Astrocyte (in vitro differentiated cells and primary cell): ENCODE measurements around the gene SLC39A1. TPM values are rescaled to one million over a fixed set of nuclear protein-coding genes. Genes with fewer than 3 reads are reported as not detected.

Experiments
- DNase-seq: peaks from one replicate; pipeline ENCODE4 v3.0.0-alpha.2; 2010; ENCODE audit warnings: low read depth
- FAIRE-seq: peaks from 2 replicates; lab custom pipeline; 2011; peaks lifted over from hg19 to GRCh38; lab: Jason Lieb, UNC
- H2AFZ ChIP-seq: 2 replicates; pipeline ENCODE4 v1.6.0; 2012; ENCODE audit warnings: low read depth, low read length, inconsistent platforms
- H3K27ac ChIP-seq: 2 replicates; pipeline ENCODE4 v1.5.1; 2011; ENCODE audit warnings: low read depth, low read length, inconsistent platforms
- H3K27me3 ChIP-seq: 2 replicates; pipeline ENCODE4 v1.6.0; 2011; ENCODE audit warnings: low read length, inconsistent platforms; ENCODE audit not compliant: insufficient read depth
- H3K36me3 ChIP-seq: 2 replicates; pipeline ENCODE4 v1.5.1; 2011; ENCODE audit warnings: low read length, inconsistent platforms; ENCODE audit not compliant: insufficient read depth
- H3K4me1 ChIP-seq: 2 replicates; pipeline ENCODE4 v1.5.1; 2011; ENCODE audit warnings: low read length, inconsistent platforms; ENCODE audit not compliant: insufficient read depth
- H3K4me2 ChIP-seq: 2 replicates; pipeline ENCODE4 v1.6.0; 2012; ENCODE audit warnings: low read length, inconsistent platforms
- H3K4me3 ChIP-seq: 2 replicates; pipeline ENCODE4 v1.5.1; 2011; ENCODE audit warnings: low read depth, mild to moderate bottlenecking, low read length, inconsistent platforms; ENCODE audit not compliant: insufficient read depth
- H3K79me2 ChIP-seq: 2 replicates; pipeline ENCODE4 v1.6.0; 2012; ENCODE audit warnings: mild to moderate bottlenecking, low read length, inconsistent platforms; ENCODE audit not compliant: insufficient read depth
- H3K9ac ChIP-seq: 2 replicates; pipeline ENCODE4 v1.6.0; 2012; ENCODE audit warnings: mild to moderate bottlenecking, low read length, inconsistent platforms
- H3K9me3 ChIP-seq: 2 replicates; pipeline ENCODE4 v1.5.1; 2012; ENCODE audit warnings: low read depth, mild to moderate bottlenecking, low read length, inconsistent platforms; ENCODE audit not compliant: insufficient read depth
- H4K20me1 ChIP-seq: 2 replicates; pipeline ENCODE4 v1.6.0; 2012; ENCODE audit warnings: low read length, inconsistent platforms; ENCODE audit not compliant: insufficient read depth
- H3K27ac Mint-ChIP-seq: one replicate; pipeline ENCODE4 v1.8.0; 2021; ENCODE audit warnings: mild to moderate bottlenecking, mixed read lengths; ENCODE audit not compliant: unreplicated experiment
- H3K27me3 Mint-ChIP-seq: one replicate; pipeline ENCODE4 v1.8.0; 2021; ENCODE audit warnings: low read depth, mixed read lengths; ENCODE audit not compliant: unreplicated experiment
- H3K36me3 Mint-ChIP-seq: one replicate; pipeline ENCODE4 v1.8.0; 2021; ENCODE audit warnings: low read depth, mixed read lengths; ENCODE audit not compliant: unreplicated experiment
- H3K4me1 Mint-ChIP-seq: one replicate; pipeline ENCODE4 v1.8.0; 2021; ENCODE audit warnings: low read depth, mixed read lengths; ENCODE audit not compliant: unreplicated experiment
- H3K4me3 Mint-ChIP-seq: one replicate; pipeline ENCODE4 v1.8.0; 2021; ENCODE audit warnings: mild to moderate bottlenecking, moderate library complexity, mixed read lengths; ENCODE audit not compliant: unreplicated experiment
- H3K9me3 Mint-ChIP-seq: one replicate; pipeline ENCODE4 v1.8.0; 2021; ENCODE audit warnings: mild to moderate bottlenecking, mixed read lengths; ENCODE audit not compliant: unreplicated experiment
- EZH2 ChIP-seq: IDR thresholded peaks from 2 replicates; pipeline ENCODE4 v1.6.1; 2012; ENCODE audit warnings: mild to moderate bottlenecking, low read length, inconsistent platforms; ENCODE audit not compliant: insufficient read depth
- total RNA-seq: library from RNA; stranded (reverse); gene quantifications from 2 replicates; pipeline ENCODE4 v1.2.1, GENCODE V29; 2021
- TF ChIP-seq, protein P1 (sequence below): IDR thresholded peaks from 2 replicates; pipeline ENCODE4 v1.5.1; 2011; ENCODE audit warnings: low read depth, mild to moderate bottlenecking, inconsistent platforms, low read length, moderate library complexity; ENCODE audit not compliant: insufficient read depth

Gene SLC39A1
- total RNA-seq, 1 donor from 2014 or later = 91.7 TPM

DNA sequence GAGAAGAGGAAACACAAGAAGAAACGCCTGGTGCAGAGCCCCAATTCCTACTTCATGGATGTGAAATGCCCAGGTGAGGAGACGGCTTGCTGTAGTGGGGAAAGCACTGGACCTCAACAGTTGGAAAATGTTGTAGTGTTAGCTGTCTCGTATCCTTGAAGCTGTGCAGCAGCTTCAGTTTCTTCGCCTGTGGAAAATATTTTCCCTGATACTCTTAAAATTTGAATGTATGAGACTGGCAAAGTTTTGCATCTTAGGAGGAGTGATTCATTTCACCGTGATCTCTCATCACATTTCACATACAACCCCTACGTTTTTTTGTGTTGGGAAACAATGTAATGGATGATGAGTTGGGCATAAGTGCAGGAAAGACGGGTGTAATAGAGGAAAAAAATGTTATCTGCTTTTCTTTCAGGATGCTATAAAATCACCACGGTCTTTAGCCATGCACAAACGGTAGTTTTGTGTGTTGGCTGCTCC is 27.9 kb upstream of the SLC39A1 start:
- FAIRE-seq (no peak), DNase-seq (no peak)
- Histone ChIP-seq H4K20me1 (peaks cover 25% of the 10 kb centered on the region), H3K27me3 (no peaks in the 10 kb centered on the region), H3K27ac (peak overlapping the region; percentile 92), H3K9me3 (no peaks in the 10 kb centered on the region), H3K9ac (peak overlapping the region; percentile 95), H3K4me3 (peak overlapping the region; percentile 88), H3K36me3 (peaks cover 22% of the 10 kb centered on the region), H3K4me1 (peaks cover 20% of the 10 kb centered on the region), H2AFZ (no peak overlapping the region), H3K4me2 (peak overlapping the region; percentile 92), H3K79me2 (peaks cover 22% of the 10 kb centered on the region)
- Mint-ChIP-seq H3K36me3 (peaks cover 15% of the 10 kb centered on the region), H3K4me1 (peaks cover 16% of the 10 kb centered on the region), H3K9me3 (peaks cover 2% of the 10 kb centered on the region), H3K27ac (peak overlapping the region; percentile 96), H3K27me3 (no peaks in the 10 kb centered on the region), H3K4me3 (peak overlapping the region; percentile 96)
- TF ChIP-seq, protein P1, sequence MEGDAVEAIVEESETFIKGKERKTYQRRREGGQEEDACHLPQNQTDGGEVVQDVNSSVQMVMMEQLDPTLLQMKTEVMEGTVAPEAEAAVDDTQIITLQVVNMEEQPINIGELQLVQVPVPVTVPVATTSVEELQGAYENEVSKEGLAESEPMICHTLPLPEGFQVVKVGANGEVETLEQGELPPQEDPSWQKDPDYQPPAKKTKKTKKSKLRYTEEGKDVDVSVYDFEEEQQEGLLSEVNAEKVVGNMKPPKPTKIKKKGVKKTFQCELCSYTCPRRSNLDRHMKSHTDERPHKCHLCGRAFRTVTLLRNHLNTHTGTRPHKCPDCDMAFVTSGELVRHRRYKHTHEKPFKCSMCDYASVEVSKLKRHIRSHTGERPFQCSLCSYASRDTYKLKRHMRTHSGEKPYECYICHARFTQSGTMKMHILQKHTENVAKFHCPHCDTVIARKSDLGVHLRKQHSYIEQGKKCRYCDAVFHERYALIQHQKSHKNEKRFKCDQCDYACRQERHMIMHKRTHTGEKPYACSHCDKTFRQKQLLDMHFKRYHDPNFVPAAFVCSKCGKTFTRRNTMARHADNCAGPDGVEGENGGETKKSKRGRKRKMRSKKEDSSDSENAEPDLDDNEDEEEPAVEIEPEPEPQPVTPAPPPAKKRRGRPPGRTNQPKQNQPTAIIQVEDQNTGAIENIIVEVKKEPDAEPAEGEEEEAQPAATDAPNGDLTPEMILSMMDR = no peak
- no peak for TF ChIP-seq EZH2

GRCh38 chr1:153990468-153991150 is 27.3 kb upstream of the SLC39A1 start, which contains the start of gene RPS27:
Gene RPS27 (plus strand): TSS chr1:153990762. CDS start chr1:153990797, 35 bp downstream.
- Mint-ChIP-seq H3K36me3 (peaks cover 15% of the 10 kb centered on the region), H3K4me1 (peaks cover 16% of the 10 kb centered on the region), H3K27me3 (no peaks in the 10 kb centered on the region), H3K4me3 (peak within 1 kb of the TSS; percentile 96), H3K27ac (peak within 1 kb of the TSS; percentile 96), H3K9me3 (peaks cover 2% of the 10 kb centered on the region)
- TF ChIP-seq, protein P1 = no peak
- no peak for TF ChIP-seq EZH2
- Histone ChIP-seq H2AFZ (peak within 1 kb of the TSS; percentile 66), H4K20me1 (peaks cover 23% of the 10 kb centered on the region), H3K4me1 (peaks cover 20% of the 10 kb centered on the region), H3K4me3 (peak within 1 kb of the TSS; percentile 88), H3K9ac (peak within 1 kb of the TSS; percentile 95), H3K79me2 (peaks cover 26% of the 10 kb centered on the region), H3K27me3 (no peaks in the 10 kb centered on the region), H3K36me3 (peaks cover 22% of the 10 kb centered on the region), H3K4me2 (peak within 1 kb of the TSS; percentile 92), H3K9me3 (no peaks in the 10 kb centered on the region), H3K27ac (peak within 1 kb of the TSS; percentile 92)
- DNase-seq = peak; percentile 96
- no peak for FAIRE-seq

GRCh38 chr1:153987621-153988020 is 24.3 kb upstream of the SLC39A1 start:
- peaks cover 47% of the 10 kb centered on the region for H3K79me2 ChIP-seq
- no peak overlapping the region for H3K27ac ChIP-seq
- peaks cover 19% of the 10 kb centered on the region for H4K20me1 ChIP-seq
- H2AFZ ChIP-seq = no peak overlapping the region
- DNase-seq = no peak
- Mint-ChIP-seq H3K27ac (no peak overlapping the region), H3K36me3 (peaks cover 15% of the 10 kb centered on the region), H3K4me1 (peaks cover 19% of the 10 kb centered on the region), H3K4me3 (no peak overlapping the region), H3K27me3 (no peaks in the 10 kb centered on the region), H3K9me3 (peaks cover under 1% of the 10 kb centered on the region)
- peaks cover 19% of the 10 kb centered on the region for H3K36me3 ChIP-seq
- TF ChIP-seq, protein P1 = no peak
- no peak for TF ChIP-seq EZH2
- no peak overlapping the region for H3K4me2 ChIP-seq
- H3K27me3 ChIP-seq = no peaks in the 10 kb centered on the region
- no peak overlapping the region for H3K9ac ChIP-seq
- no peak overlapping the region for H3K4me3 ChIP-seq
- no peaks in the 10 kb centered on the region for H3K9me3 ChIP-seq
- no peak for FAIRE-seq
- peaks cover 29% of the 10 kb centered on the region for H3K4me1 ChIP-seq
